Stimulated activated CD4-positive, alpha-beta T cell treated with anti-CD3 and anti-CD28 coated beads, Interleukin-12 subunit alpha, Interleukin-12 subunit beta, amount 100 ng/mL, for 4 hours (primary cell): Measurements from ENCODE around the gene SPATA31C1.
"Not testable (repeated sequence)": the region's sequence is repeated elsewhere in the genome, so short reads cannot be mapped to it uniquely, and the experiment has no call there.

Experiments
- DNase-seq: peaks from one replicate; pipeline ENCODE4 v3.0.0-alpha.2; 2020

Gene SPATA31C1

DNA sequence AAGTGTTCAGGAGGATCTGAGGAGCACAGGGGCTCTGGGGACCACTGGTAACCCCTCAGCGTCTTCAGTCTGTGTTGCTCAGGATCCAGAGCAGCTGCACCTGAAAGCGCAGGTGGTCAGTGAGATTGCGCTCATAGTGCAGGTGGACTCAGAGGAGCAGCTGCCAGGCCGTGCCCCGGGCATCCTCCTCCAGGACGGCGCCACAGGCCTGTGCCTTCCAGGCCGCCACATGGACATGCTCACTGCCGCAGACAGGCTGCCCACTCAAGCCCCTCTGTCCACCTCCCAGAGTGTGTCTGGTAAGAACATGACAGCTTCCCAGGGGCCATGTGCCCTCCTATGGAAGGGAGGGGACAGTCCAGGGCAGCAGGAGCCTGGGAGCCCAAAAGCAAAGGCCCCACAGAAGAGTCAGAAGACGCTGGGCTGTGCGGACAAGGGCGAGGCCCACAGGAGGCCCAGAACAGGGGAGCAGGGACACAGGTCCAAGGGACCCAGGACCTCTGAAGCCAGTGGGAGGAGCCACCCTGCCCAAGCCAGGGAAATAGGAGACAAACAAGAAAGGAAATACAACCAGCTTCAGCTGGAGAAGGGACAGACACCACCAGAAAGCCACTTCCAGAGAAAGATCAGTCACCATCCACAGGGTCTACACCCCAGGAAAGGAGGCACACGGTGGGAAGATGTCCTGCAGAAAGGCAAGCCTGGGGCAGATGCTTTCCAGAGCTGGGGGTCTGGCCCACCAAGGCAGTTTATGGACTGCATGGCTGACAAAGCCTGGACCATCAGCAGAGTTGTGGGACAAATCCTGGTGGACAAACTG, 29.9 kb upstream of the SPATA31C1 start:
- no peak for DNase-seq

DNA sequence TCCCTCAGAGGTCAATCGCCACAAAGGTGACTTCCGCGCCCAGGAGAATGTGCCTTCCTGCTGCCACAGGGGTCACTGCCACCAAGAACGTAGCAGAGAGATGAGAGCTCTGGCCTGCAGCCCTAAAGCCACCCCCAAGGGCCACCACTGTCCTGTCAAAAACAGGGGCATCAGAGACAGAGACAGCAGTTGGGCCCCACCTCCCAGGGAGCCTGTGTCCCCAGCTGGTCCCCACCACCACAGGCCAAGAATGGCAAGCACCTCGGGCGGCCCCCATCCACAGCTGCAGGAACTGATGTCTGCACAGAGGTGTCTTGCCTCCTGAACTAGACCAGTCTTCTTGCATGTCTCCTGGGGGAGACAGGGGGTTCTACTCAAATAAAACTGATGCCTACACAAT, 29.3 kb upstream of the SPATA31C1 start:
- no peak for DNase-seq

GRCh38 chr9:87889065-87889881, 28.5 kb upstream of the SPATA31C1 start:
- no peak for DNase-seq

GRCh38 chr9:87889882-87890252, 27.9 kb upstream of the SPATA31C1 start:
- no peak for DNase-seq

DNA sequence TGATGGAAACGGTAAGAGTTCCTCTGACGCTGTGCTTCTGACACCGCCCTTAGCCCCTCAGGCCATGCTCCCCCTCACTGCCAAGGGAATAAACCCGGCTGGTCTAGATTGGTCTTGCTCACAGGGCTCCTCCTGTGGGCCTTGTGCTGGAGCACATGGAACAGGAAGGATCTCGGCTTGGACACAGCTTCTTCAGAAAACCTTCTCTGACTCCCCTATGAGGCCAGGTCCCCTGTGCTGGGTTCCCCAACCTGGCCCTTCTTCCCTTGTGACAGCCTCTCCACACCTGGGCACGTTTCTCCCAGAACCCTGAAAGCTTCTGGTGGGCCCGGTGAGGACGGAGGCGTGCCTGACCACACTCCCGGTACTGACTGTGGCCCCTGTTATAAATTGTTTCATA, 26.9 kb upstream of the SPATA31C1 start:
- no peak for DNase-seq

- DNase-seq, result no peak
Measured at GRCh38 chr9:87891754-87892153, 26.0 kb upstream of the SPATA31C1 start.

- no peak for DNase-seq
Measured at GRCh38 chr9:87892956-87893355, 24.8 kb upstream of the SPATA31C1 start.

DNA sequence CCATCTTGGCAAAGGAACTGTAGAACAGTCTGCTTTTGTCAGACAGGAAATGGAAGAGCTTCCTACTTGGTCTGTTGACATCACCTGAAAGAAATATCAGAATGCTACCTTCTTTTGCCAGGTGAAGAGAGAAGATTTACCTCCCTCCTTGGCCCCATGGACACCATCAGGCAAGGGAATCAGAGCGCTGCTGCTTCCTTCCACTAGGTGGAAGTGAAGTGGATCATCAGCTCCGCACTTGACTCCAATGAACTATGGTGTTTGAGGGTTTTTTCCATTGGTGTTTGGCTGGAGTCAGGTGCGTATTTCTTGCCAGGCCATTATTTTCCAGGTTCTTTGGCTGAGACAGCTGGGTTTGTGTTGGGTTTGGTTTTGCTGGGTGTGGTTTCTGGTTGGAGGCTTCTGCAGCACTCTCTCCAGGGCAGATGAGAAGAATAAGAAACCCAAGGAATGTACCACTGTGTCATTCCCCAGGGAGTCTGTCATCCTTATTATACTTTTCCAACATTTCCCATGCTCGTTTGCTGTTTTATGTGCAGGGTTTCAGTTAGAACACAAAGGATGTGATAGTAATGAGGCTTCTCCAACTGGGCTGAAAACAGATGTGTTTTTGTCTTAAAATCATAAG, 22.6 kb upstream of the SPATA31C1 start:
- DNase-seq, result no peak

DNA sequence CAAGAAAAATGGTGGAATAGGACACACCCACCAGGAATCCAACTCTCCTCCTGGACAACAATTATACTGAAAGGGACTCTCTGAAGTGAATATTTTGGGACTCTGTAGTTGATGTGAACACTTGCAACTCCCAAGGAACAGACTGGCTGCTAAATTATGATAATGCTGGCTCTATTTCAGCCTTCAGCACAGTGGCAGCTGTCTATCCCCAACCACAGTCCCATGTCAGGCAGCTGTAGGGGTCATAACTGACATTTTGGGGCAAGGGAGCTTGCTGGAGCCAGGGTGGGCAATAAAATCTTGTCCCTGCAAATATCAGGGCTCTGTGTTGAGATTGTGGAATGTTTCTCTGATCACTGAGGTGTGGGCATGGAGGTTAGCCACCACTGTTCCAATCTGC, 20.9 kb upstream of the SPATA31C1 start:
- DNase-seq, result no peak

- DNase-seq, result no peak
Measured at GRCh38 chr9:87898151-87898550, 19.6 kb upstream of the SPATA31C1 start.

- DNase-seq, result not testable (repeated sequence)
Measured at GRCh38 chr9:87902371-87902770, 15.4 kb upstream of the SPATA31C1 start.

DNA sequence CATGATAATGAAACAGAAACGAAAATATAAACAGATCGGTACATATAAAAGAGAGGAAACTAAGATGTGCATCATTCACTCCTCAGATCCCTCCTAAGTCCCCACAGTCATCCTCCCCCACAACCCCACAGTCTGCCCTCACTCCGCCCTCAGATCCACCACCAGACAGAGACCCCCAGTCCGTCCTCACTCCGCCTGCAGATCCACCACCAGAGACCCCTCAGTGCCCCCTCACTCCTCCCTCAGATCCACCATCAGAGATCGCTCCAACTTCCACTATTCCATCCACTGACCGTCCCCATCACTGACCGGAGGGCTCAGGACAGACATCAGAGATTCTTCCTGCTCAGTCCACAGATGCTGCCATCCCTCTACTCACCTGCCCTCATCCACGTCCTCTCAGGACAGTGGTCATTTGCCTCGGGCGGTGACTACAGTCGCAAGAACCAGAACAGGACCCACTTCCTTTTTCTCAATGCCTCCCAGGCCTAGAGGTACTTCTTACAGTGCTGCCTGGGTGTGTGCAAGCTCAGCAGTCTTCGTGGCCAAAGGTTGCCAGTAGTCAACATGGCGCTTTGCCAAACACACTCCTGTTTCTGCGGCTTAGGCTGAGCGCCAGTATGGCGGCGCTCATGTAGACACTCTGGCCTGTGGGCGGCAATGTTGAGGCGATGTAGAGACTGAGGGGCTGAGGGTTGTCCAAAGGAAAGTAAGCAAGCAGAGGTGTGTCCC, 8.3 kb upstream of the SPATA31C1 start:
- DNase-seq, result no peak

- DNase-seq, result no peak
Measured at GRCh38 chr9:87910821-87911220, 6.9 kb upstream of the SPATA31C1 start.

GRCh38 chr9:87919013-87919412, 1.3 kb downstream of the SPATA31C1 start:
- not testable (repeated sequence) for DNase-seq

DNA sequence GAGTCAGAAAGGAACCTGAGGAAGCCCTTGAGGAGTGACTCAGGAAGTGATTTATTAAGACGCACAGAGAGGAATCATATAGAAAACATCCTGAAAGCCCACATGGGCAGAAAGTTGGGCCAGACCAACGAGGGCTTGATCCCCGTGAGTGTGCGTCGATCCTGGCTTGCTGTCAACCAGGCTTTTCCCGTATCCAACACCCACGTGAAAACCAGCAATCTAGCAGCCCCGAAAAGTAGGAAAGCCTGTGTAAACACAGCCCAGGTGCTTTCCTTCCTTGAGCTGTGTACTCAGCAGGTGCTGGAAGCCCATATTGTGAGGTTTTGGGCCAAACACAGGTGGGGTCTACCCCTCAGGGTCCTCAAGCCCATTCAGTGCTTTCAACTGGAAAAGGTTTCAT, 3.8 kb downstream of the SPATA31C1 start:
- not testable (repeated sequence) for DNase-seq

- not testable (repeated sequence) for DNase-seq
Measured at GRCh38 chr9:87923012-87923411, 5.2 kb downstream of the SPATA31C1 start.

- not testable (repeated sequence) for DNase-seq
Measured at GRCh38 chr9:87924851-87925250, 7.1 kb downstream of the SPATA31C1 start.

DNA sequence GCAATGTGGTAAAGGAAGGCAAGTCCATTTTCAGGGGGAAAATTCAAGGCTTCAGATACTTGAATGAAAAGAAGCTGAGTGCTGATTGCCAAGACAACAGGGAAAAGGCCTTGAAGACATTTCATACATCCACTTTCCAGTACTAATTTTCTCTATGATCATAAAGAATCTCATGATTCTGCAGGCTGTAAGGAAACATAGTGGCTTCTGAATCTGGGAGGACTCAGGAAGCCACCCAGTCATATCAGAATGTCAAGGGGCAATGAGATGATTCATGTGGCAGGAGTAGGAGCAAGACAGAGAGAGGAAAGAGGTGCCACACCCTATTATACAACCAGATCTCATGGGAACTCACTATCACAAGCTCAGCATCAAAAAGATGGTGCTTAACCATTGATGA, 11.4 kb downstream of the SPATA31C1 start:
- not testable (repeated sequence) for DNase-seq

DNA sequence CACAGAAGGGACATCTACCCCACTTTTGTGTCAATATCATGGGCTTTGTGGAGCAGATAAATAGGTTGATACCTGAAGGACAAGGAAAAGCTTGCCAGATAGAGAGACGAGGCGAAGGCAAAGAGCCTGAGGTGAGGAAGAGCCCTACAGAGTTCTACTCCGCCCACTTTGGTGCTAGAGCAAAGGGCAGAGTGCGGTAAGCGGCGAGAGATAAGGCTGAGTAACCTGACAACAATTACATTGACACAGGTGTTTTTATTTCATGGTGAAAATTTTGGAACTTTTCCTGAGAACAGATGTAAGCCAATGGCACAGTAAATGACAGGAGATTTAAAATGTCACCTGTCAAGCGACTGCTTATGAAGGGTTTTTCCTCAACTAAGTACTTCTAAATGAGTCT, 16.7 kb downstream of the SPATA31C1 start:
- DNase-seq, result not testable (repeated sequence)

- not testable (repeated sequence) for DNase-seq
Measured at GRCh38 chr9:87937352-87937751, 19.6 kb downstream of the SPATA31C1 start.

DNA sequence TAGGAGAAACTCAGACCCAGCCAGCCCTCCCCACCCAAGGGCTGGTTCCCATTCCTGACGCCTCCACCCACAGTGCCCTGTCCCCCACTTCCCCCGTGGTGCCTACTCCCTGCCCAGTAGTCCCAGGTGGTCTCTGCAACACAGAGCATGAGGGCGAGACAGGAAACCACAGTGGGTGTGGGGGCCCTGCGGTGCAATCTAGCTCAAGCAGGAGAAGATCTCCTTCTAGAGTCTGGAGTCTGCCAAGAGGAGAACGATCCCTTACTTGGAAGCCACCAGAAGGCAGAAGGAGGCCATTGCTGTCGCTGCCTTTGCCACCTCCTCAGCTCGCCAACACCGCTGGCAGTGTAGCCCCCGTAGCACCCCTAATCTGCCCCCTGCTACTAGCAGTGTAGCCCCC, 20.2 kb downstream of the SPATA31C1 start:
- not testable (repeated sequence) for DNase-seq

DNA sequence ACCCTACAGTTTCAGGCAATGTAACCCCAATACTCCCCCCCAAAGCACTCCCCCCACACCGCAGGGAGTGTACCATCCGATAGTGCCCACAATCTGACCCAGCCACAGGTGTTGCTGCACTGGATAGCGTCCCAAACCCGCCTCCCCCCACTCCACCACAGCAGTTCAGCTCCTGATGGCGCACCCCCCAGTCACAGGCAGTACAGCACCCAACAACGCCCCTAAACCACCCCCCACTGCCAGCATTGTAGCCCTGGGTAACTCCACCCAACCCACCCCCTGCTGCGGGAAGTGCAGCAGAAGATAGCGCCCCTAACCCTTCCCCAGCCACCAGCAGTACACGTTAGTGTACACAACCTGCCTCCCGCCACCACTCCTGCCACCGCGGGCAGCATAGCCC, 20.6 kb downstream of the SPATA31C1 start:
- not testable (repeated sequence) for DNase-seq

DNA sequence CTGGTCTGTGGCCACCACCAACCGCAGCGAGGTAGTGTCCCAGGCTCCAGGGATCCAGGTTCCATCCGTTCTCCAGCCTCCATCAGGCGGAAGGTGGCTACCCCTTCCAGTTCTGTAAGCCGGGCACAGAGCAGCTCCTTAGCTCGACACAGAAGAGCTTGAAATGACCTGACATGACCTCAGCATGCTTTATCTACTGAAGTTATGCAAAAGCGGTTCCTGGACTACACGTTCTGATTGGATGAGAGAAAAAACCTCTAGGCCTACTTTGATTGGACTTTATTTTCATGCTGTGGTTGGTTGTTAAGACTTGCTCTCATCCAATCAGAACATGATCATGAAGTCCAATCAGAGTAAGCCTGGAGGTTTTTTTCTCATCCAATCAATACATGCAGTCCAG, 21.3 kb downstream of the SPATA31C1 start:
- not testable (repeated sequence) for DNase-seq
